ENCODE results near the gene CTSG. TPM values are rescaled to one million over a fixed set of nuclear protein-coding genes. Genes with fewer than 3 reads are reported as not detected.
A peak's percentile ranks its signal among the peaks of the same experiment; 100 is the strongest.

CTSG gene
- total RNA-seq, 1 donor from 2014 or later = not detected

GRCh38 chr14:24607635-24608514, 31.8 kb upstream of the CTSG start:
- TF ChIP-seq CTCF (IDR thresholded peaks at IDR 0.05; ENCODE audit: partially characterized antibody, unreplicated experiment) = no peak
- H3K9me3 Mint-ChIP-seq (ENCODE audit: unreplicated experiment) = no peaks in the 10 kb centered on the region
- H3K36me3 Mint-ChIP-seq (ENCODE audit: unreplicated experiment) = no peaks in the 10 kb centered on the region
- peaks cover 3% of the 10 kb centered on the region for H3K4me1 Mint-ChIP-seq (ENCODE audit: low read depth, unreplicated experiment)
- DNase-seq = no peak
- H3K27me3 Mint-ChIP-seq (ENCODE audit: unreplicated experiment) = no peaks in the 10 kb centered on the region
- no peak overlapping the region for H3K27ac Mint-ChIP-seq (ENCODE audit: unreplicated experiment)
- H3K4me3 Mint-ChIP-seq (ENCODE audit: unreplicated experiment) = no peak overlapping the region

GRCh38 chr14:24607081-24607480, 31.0 kb upstream of the CTSG start:
- Mint-ChIP-seq H3K36me3 (ENCODE audit: unreplicated experiment) (no peaks in the 10 kb centered on the region), H3K4me3 (ENCODE audit: unreplicated experiment) (no peak overlapping the region), H3K27ac (ENCODE audit: unreplicated experiment) (no peak overlapping the region), H3K4me1 (ENCODE audit: low read depth, unreplicated experiment) (peaks cover 3% of the 10 kb centered on the region), H3K9me3 (ENCODE audit: unreplicated experiment) (no peaks in the 10 kb centered on the region), H3K27me3 (ENCODE audit: unreplicated experiment) (no peaks in the 10 kb centered on the region)
- TF ChIP-seq CTCF (IDR thresholded peaks at IDR 0.05; ENCODE audit: partially characterized antibody, unreplicated experiment) = no peak
- no peak for DNase-seq

- Mint-ChIP-seq H3K27ac (ENCODE audit: unreplicated experiment) (no peak overlapping the region), H3K4me1 (ENCODE audit: low read depth, unreplicated experiment) (peaks cover 3% of the 10 kb centered on the region), H3K9me3 (ENCODE audit: unreplicated experiment) (no peaks in the 10 kb centered on the region), H3K36me3 (ENCODE audit: unreplicated experiment) (no peaks in the 10 kb centered on the region), H3K27me3 (ENCODE audit: unreplicated experiment) (no peaks in the 10 kb centered on the region), H3K4me3 (ENCODE audit: unreplicated experiment) (no peak overlapping the region)
- DNase-seq = no peak
- TF ChIP-seq CTCF (IDR thresholded peaks at IDR 0.05; ENCODE audit: partially characterized antibody, unreplicated experiment) = no peak
These were observed 30.2 kb upstream of the CTSG start for GRCh38 chr14:24606297-24606696.

- no peaks in the 10 kb centered on the region for H3K36me3 Mint-ChIP-seq (ENCODE audit: unreplicated experiment)
- H3K27ac Mint-ChIP-seq (ENCODE audit: unreplicated experiment) = no peak overlapping the region
- TF ChIP-seq CTCF (IDR thresholded peaks at IDR 0.05; ENCODE audit: partially characterized antibody, unreplicated experiment) = peak; percentile 74
- H3K4me1 Mint-ChIP-seq (ENCODE audit: low read depth, unreplicated experiment) = peaks cover 3% of the 10 kb centered on the region
- no peak overlapping the region for H3K4me3 Mint-ChIP-seq (ENCODE audit: unreplicated experiment)
- H3K9me3 Mint-ChIP-seq (ENCODE audit: unreplicated experiment) = no peaks in the 10 kb centered on the region
- H3K27me3 Mint-ChIP-seq (ENCODE audit: unreplicated experiment) = no peaks in the 10 kb centered on the region
- peak; percentile 68 for DNase-seq
These were observed 29.6 kb upstream of the CTSG start for GRCh38 chr14:24605435-24606190.

GRCh38 chr14:24597403-24597802, 21.4 kb upstream of the CTSG start:
- Mint-ChIP-seq H3K4me3 (ENCODE audit: unreplicated experiment) (no peak overlapping the region), H3K27ac (ENCODE audit: unreplicated experiment) (no peak overlapping the region), H3K4me1 (ENCODE audit: low read depth, unreplicated experiment) (no peaks in the 10 kb centered on the region), H3K9me3 (ENCODE audit: unreplicated experiment) (peaks cover 3% of the 10 kb centered on the region), H3K36me3 (ENCODE audit: unreplicated experiment) (no peaks in the 10 kb centered on the region), H3K27me3 (ENCODE audit: unreplicated experiment) (peaks cover 2% of the 10 kb centered on the region)
- DNase-seq = no peak
- TF ChIP-seq CTCF (IDR thresholded peaks at IDR 0.05; ENCODE audit: partially characterized antibody, unreplicated experiment) = no peak

Measured in glutamatergic neuron (in vitro differentiated cells).